WERI-Rb-1 (cell line): ENCODE measurements around the gene DOLPP1.

Experiments
- DNase-seq: peaks from one replicate; pipeline ENCODE4 v3.0.0-alpha.2; 2020
- H3K27ac ChIP-seq: fragments of 250-450 bp; sonication (Bioruptor Pico); 2 replicates; pipeline ENCODE4 v1.5.1; 2020; ENCODE audit warnings: mild to moderate bottlenecking, moderate library complexity
- H3K27me3 ChIP-seq: fragments of 250-450 bp; sonication (Bioruptor Pico); 2 replicates; pipeline ENCODE4 v1.5.1; 2021; ENCODE audit warnings: mild to moderate bottlenecking, low read depth, moderate library complexity; ENCODE audit not compliant: insufficient read depth, severe bottlenecking
- H3K36me3 ChIP-seq: fragments of 250-450 bp; sonication (Bioruptor Pico); 2 replicates; pipeline ENCODE4 v1.5.1; 2020; ENCODE audit warnings: mild to moderate bottlenecking, moderate library complexity
- H3K4me3 ChIP-seq: 2 replicates; pipeline ENCODE4 v1.5.1; 2011; ENCODE audit warnings: low read depth, mild to moderate bottlenecking, control low read depth, low read length
- H3K9me3 ChIP-seq: fragments of 250-450 bp; sonication (Bioruptor Pico); 2 replicates; pipeline ENCODE4 v1.5.1; 2021; ENCODE audit warnings: mild to moderate bottlenecking, moderate library complexity; ENCODE audit not compliant: severe bottlenecking
- CTCF ChIP-seq: IDR thresholded peaks from 2 replicates; pipeline ENCODE4 v1.5.1; 2011; ENCODE audit warnings: low read depth, mild to moderate bottlenecking, control low read depth, inconsistent platforms, low read length

DOLPP1 gene

GRCh38 chr9:129103595-129103965 lies 22.7 kb downstream of the DOLPP1 start:
- H3K27ac ChIP-seq: no peak overlapping the region; the same call in 1 of the 2 replicates
- H3K27me3 ChIP-seq: no peaks in the 10 kb centered on the region
- H3K4me3 ChIP-seq: no peak overlapping the region
- no peak for TF ChIP-seq CTCF
- DNase-seq: no peak
- no peaks in the 10 kb centered on the region for H3K9me3 ChIP-seq
- no peaks in the 10 kb centered on the region for H3K36me3 ChIP-seq

GRCh38 chr9:129104051-129104450 lies 23.1 kb downstream of the DOLPP1 start:
- Histone ChIP-seq H3K27me3 (no peaks in the 10 kb centered on the region), H3K27ac (no peak overlapping the region), H3K36me3 (no peaks in the 10 kb centered on the region), H3K9me3 (no peaks in the 10 kb centered on the region), H3K4me3 (no peak overlapping the region)
- TF ChIP-seq CTCF: no peak
- DNase-seq: no peak

DNA sequence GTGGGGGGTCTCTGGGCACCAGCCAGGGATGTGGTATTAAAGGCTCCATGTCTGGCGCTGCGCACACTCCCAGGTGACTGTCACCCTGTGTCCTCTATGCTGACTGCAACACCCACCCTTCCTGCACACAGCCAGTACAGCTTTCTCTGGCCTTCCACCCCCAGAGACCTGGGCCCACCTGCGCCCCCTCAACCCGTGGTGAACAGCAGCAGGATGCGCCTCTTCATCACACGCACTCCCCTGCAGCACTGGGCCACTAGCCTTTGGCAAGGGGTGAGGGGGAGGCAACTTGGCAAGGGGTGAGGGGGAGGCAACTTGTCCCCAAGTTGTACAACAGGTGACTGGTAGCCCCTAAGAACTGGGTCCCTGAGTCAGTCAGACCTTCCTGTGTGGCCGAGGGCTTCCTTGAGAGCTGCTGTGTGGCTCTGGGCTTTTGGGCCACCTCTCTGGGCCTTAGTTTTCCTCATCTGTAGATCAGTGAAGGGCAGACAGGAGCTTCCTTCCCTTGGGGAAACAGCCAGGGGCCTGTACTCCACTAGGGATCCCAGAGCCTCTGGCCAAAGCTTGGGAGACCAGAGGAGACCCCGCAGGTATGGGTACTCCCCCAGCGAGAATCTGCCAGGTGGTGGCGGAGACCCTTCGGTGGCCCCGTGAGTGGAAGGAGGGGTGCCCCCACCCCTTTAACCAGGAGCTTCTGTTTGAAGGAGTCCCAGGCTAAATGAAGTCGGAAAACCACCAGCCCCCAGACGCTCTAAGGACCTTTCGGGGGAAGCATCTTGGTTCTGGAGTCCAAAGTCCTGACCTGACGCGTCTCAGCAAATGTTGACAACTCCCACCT lies 25.2 kb downstream of the DOLPP1 start:
- no peak overlapping the region for H3K27ac ChIP-seq
- DNase-seq: no peak
- no peak for TF ChIP-seq CTCF
- H3K36me3 ChIP-seq: no peaks in the 10 kb centered on the region; the same call in 1 of the 2 replicates
- H3K4me3 ChIP-seq: no peak overlapping the region
- no peaks in the 10 kb centered on the region for H3K27me3 ChIP-seq
- H3K9me3 ChIP-seq: no peaks in the 10 kb centered on the region

DNA sequence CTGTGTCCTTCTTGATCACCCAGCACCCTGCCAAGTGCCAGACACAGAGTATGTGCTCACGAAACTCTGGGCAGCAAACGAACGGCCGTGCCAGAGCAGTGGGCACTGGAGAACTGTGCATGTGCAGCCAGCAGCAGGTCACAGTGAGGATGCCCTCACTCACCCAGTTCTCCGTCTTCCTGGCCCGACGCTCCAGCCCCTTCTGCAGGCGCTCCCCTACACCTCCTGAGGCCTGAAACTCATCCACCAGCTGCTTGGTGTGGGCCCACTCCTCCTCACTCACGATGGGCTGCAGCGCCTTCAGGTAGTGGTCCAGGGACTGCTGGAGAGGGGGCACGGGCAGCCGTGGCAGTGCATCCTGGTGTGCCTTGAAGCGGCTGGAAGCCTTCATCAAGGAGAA lies 26.7 kb downstream of the DOLPP1 start:
- H3K27me3 ChIP-seq: no peaks in the 10 kb centered on the region
- TF ChIP-seq CTCF: no peak
- H3K36me3 ChIP-seq: no peaks in the 10 kb centered on the region; the same call in 1 of the 2 replicates
- no peaks in the 10 kb centered on the region for H3K9me3 ChIP-seq
- DNase-seq: no peak
- H3K4me3 ChIP-seq: no peak overlapping the region
- H3K27ac ChIP-seq: no peak overlapping the region

GRCh38 chr9:129108083-129108804 lies 27.3 kb downstream of the DOLPP1 start:
- no peaks in the 10 kb centered on the region for H3K9me3 ChIP-seq
- no peak overlapping the region for H3K27ac ChIP-seq
- no peaks in the 10 kb centered on the region; the same call in 1 of the 2 replicates for H3K36me3 ChIP-seq
- no peak overlapping the region for H3K4me3 ChIP-seq
- TF ChIP-seq CTCF: no peak
- no peaks in the 10 kb centered on the region for H3K27me3 ChIP-seq
- DNase-seq: no peak
